D721Med (cell line): Measurements from ENCODE around the gene NFIA.
"Not testable (repeated sequence)": the region's sequence is repeated elsewhere in the genome, so short reads cannot be mapped to it uniquely, and the experiment has no call there.

ENCODE experiments used
- DNase-seq: peaks from one replicate; pipeline ENCODE4 v3.0.0; 2011; ENCODE audit warnings: low spot score; ENCODE audit not compliant: insufficient read length
- FAIRE-seq: peaks from 2 replicates; lab custom pipeline; 2011; peaks lifted over from hg19 to GRCh38; lab: Jason Lieb, UNC
- CTCF ChIP-seq: IDR thresholded peaks from 2 replicates; pipeline ENCODE4 v1.5.1; 2012; ENCODE audit warnings: mild to moderate bottlenecking, control low read depth; ENCODE audit not compliant: insufficient read depth; ENCODE audit errors: missing control alignments

Gene NFIA

GRCh38 chr1:61053712-61054600 is 28.4 kb upstream of the NFIA start:
- DNase-seq (no peak), FAIRE-seq (no peak)
- no peak for TF ChIP-seq CTCF

- FAIRE-seq: no peak
- DNase-seq: no peak
- TF ChIP-seq CTCF: no peak
These were observed 27.8 kb upstream of the NFIA start for GRCh38 chr1:61054601-61054993.

- TF ChIP-seq CTCF: no peak
- DNase-seq (no peak), FAIRE-seq (no peak)
These were observed 27.2 kb upstream of the NFIA start for GRCh38 chr1:61055110-61055614.

GRCh38 chr1:61056196-61056572 is 26.2 kb upstream of the NFIA start:
- DNase-seq (no peak), FAIRE-seq (no peak)
- TF ChIP-seq CTCF: no peak

- FAIRE-seq (no peak), DNase-seq (no peak)
- TF ChIP-seq CTCF: no peak
These were observed 25.6 kb upstream of the NFIA start for GRCh38 chr1:61056573-61057439.

- TF ChIP-seq CTCF: no peak
- FAIRE-seq: no peak
- no peak for DNase-seq
These were observed 23.7 kb upstream of the NFIA start for GRCh38 chr1:61058483-61059245.

GRCh38 chr1:61061601-61062000 is 20.8 kb upstream of the NFIA start:
- not testable (repeated sequence) for DNase-seq, FAIRE-seq
